Kidney capillary endothelial cell (primary cell): ENCODE results near the gene OR10H5.
"Not testable (repeated sequence)": the region's sequence is repeated elsewhere in the genome, so short reads cannot be mapped to it uniquely, and the experiment has no call there.

ENCODE experiments used
- DNase-seq: peaks from one replicate; pipeline ENCODE4 v3.0.0-alpha.2; 2018; ENCODE audit warnings: low spot score

The OR10H5 gene, protein sequence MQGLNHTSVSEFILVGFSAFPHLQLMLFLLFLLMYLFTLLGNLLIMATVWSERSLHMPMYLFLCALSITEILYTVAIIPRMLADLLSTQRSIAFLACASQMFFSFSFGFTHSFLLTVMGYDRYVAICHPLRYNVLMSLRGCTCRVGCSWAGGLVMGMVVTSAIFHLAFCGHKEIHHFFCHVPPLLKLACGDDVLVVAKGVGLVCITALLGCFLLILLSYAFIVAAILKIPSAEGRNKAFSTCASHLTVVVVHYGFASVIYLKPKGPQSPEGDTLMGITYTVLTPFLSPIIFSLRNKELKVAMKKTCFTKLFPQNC

GRCh38 chr19:15787611-15788155, at the start of gene OR10H5:
Gene OR10H5 (plus strand): TSS chr19:15787661. CDS start chr19:15794049, 6,388 bp downstream.
- DNase-seq = no peak

GRCh38 chr19:15737722-15738121, 49.7 kb upstream of the OR10H5 start, which contains the start of gene OR10H3:
Gene OR10H3 (plus strand): TSS chr19:15737985. CDS start chr19:15741393, 3,408 bp downstream.
- no peak for DNase-seq

- DNase-seq = no peak
Measured at GRCh38 chr19:15740785-15741184, 46.7 kb upstream of the OR10H5 start.

DNA sequence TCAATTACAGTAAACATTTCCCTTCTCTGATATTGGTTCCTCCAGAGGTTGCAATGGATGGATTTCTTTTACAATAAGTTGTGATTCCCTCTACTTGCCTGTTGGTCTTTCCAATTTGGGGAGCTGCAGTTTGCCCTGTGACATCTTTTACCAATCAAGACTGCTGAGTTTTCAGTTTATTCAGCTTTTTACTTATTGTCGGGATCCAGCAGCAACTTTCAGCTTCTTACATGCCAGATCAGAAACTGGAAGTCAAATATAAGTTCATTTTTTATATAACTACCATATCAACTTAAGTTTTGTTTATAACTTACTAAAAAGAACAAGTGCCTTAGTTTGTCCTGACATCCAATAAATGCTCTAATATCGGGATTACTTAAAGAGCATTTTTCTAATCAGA, 39.2 kb upstream of the OR10H5 start:
- no peak for DNase-seq

- DNase-seq = no peak
Measured at GRCh38 chr19:15758379-15758778, 29.1 kb upstream of the OR10H5 start.

DNA sequence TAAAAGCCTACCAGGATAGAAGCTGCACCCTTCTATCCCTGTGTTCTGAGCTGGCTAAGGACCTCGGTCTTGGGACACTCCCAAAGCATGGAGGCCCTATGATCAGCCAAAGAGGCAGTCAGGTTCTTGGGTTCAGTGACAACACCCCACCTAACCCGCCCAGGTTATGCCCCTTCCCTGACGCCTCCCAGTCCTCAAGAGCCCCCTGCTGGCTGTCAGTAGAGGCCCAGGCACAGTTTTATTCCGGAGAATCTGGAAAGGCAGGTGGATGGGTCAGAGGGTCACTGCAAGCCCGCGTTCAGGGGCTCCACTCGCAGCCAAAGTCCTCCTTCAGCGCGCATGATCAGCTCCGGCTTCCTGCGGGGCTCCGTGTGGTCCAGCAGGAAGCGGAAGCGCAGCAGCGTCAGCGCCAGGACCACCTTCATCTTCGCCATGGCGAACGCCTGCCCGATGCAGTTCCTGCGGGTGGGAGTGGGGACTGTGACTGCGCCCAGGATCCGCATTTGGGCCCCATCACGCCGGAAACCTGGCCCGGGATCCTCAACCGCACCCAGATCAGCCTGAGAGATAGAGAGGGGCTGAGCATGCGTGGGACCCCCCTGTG, 27.4 kb upstream of the OR10H5 start:
- no peak for DNase-seq

DNA sequence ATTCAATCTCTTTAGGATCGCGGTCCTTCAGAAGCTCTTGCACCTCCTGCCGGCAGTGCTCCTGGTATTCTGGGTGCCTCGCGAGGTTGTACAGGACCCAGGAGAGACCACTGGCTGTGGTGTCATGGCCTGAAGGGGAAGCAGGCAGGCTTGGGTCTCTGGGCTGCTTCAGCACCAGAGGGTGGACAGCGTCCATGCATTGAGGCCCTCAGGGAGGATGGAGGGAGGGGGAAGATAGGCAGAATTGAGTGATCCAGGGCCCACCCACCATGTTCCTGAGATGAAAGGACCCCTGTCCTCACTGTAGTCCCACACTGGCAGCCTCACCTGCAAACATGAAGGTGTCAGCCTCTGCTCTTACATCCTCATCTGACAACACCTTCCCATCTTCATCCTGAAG, 17.9 kb upstream of the OR10H5 start:
- no peak for DNase-seq

DNA sequence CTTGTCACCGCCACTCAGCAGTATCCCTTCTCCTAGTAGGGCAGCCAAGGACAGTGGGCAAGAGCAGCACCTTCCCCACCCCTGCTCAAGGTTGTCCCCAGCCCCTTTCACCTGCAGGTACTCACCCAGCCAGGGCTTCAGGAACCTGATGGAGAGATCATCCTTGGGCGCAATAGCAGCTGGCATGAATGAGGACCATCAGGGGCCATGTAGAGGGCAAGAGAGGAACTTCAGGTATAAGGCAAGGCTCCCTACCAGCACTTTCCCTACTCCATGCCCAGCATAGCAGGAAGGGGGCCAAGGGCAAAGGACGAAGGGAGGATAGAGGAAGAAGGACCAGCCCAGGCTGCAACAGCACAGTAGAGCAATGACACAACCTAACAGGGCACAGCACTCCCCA, 13.3 kb upstream of the OR10H5 start:
- not testable (repeated sequence) for DNase-seq

DNA sequence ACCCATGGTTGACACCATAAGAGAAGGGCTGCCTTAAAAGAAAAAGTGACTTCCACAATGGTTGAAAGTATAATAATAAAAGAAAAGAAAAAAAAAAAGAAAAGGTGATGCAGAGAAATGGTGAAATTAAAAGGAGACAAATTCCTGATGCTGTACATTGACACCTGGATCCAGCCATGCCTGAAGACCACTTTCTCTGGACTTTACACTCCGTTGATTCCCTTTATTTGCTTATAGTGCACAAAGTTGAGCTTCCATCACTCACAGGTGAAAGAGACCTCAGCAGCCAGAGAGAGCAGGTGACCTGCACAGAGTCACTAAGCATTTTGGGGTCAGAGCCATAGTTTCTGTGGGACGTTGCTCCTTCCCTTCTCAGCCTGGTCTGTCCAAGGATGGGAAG, 12.2 kb upstream of the OR10H5 start:
- no peak for DNase-seq

- DNase-seq = no peak
Measured at GRCh38 chr19:15776264-15776663, 11.2 kb upstream of the OR10H5 start.

- DNase-seq = no peak
Measured at GRCh38 chr19:15776991-15777970, 10.2 kb upstream of the OR10H5 start.

DNA sequence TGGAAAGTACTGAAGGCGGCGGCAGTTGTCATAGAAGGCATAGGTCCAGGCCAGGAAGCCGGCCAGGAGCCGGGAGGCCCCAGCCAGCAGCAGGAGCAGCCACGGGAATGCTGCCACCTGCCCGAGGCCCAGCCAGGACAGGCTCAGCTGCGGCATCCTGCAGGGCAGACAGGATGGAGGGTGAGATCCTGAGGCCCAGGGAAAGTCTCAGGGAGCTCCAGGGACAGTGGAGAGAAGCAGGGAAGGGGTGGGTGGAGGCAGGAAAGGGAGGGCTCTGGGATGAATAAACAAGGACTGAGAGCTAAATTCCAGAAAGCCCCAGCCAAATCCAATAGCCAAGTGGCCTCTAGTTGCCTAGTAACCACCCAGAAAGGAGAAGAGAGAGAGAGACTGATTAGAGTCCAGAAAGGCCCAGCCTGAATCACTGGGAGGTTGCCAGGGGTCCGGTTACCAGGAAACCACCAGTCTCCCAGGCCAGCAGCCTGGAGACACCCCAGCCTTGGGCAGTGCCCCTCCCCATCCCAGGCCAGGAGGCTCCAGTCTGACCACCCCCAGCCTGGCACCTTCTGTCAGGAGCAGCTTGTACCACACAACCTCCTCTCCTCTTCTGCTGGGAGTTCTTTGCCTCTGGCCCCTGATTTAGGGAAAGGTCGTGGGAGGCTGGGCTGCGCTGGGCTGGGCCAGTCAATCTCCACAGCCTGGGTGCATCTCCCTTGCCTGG, 7.5 kb upstream of the OR10H5 start:
- no peak for DNase-seq

- no peak for DNase-seq
Measured at GRCh38 chr19:15780610-15781418, 6.6 kb upstream of the OR10H5 start.

DNA sequence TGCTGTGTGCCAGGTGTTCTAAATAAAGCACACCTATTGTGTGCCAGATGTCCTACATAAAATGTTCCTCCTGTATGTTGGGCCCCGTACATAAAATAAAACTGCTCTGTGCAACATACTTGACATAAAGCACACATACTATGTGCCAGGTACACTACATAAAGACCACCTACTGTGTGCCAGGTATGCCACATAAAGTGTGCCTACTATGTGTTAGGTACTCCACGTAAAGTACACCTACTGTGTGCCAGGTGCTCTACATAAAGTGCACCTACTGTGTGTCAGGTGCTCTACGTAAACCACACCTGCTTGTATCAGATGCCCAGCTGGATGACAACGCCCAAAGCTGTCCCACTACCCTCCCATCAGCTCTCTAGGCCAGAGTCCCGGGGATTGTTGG, 5.8 kb upstream of the OR10H5 start:
- no peak for DNase-seq

DNA sequence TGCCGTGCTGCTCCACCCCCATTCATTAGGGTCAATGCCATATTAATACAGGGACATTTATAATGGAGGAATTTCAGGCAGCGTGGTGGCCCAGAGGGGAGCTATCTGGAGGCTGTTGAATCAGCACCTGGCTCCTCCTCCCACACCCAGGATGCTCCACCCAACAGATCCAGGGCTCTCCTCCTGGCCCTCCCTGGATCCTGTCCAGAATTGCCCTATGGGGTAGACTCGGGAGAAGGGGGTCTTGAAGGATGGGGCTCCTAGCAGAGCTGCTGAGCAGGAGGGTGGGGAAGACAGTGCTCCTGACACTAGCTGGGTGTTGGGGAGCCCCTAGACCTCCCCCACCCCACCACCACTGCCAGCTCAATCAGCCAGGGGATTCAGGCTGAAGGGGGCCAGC, 5.2 kb upstream of the OR10H5 start:
- DNase-seq = no peak

- DNase-seq = not testable (repeated sequence)
Measured at GRCh38 chr19:15782896-15783295, 4.6 kb upstream of the OR10H5 start.

GRCh38 chr19:15788594-15789270, 1.3 kb downstream of the OR10H5 start:
- DNase-seq = no peak

DNA sequence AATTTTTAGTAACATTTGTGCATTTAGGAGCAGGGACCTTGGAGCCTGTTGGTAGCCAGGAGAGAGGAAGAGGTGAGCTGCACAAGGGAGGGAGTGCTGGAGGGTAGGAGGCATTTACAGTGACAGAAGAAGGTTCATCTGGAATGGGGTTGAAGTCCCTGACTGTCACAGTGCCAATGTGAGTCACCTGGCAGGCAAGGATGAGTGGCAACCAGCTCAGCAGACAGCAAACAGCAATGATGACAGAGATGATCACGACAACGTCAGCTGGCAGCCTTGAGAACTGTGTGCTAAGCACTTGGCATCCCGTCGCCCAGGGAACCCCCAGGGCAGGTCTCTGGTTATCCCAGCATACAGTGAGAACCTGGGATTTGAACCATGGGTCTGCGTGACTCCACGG, 2.6 kb downstream of the OR10H5 start:
- DNase-seq = no peak

- DNase-seq = not testable (repeated sequence)
Measured at GRCh38 chr19:15794279-15794678, 6.8 kb downstream of the OR10H5 start.

- DNase-seq = no peak
Measured at GRCh38 chr19:15810335-15810734, 22.9 kb downstream of the OR10H5 start.
